SU-DHL-6 (cell line): ENCODE data around the gene CCP110.

Experiments used
- H2AFZ ChIP-seq: fragments of 200-600 bp; sonication (generic); 2 replicates; pipeline ENCODE4 v1.6.1; 2014; ENCODE audit warnings: low read depth, mild to moderate bottlenecking, moderate library complexity, mixed read lengths, antibody characterized with exemption, low read length; ENCODE audit not compliant: severe bottlenecking
- H3F3A ChIP-seq: fragments of 200-600 bp; shearing (Covaris generic); 2 replicates; pipeline ENCODE4 v1.6.0; 2016; ENCODE audit warnings: antibody characterized with exemption, mild to moderate bottlenecking; ENCODE audit not compliant: insufficient read depth
- H3K27ac ChIP-seq: fragments of 200-600 bp; sonication (generic); 2 replicates; pipeline ENCODE4 v1.5.1; 2016; ENCODE audit warnings: low read depth, mild to moderate bottlenecking, low read length, moderate library complexity, mixed read lengths
- H3K27me3 ChIP-seq: fragments of 200-600 bp; sonication (generic), shearing (Covaris generic); 2 replicates; pipeline ENCODE4 v1.6.0; 2014; ENCODE audit warnings: mild to moderate bottlenecking, low read length
- H3K36me3 ChIP-seq: fragments of 200-600 bp; sonication (generic); 2 replicates; pipeline ENCODE4 v1.6.1; 2014; ENCODE audit warnings: mild to moderate bottlenecking, low read length, mixed read lengths
- H3K4me2 ChIP-seq: fragments of 300-600, 200-600 bp; shearing (Covaris generic), sonication (generic); 2 replicates; pipeline ENCODE4 v1.6.0; 2014; ENCODE audit warnings: low read length, low read depth, mild to moderate bottlenecking; ENCODE audit not compliant: poor library complexity, severe bottlenecking
- H3K4me3 ChIP-seq: fragments of 200-600 bp; sonication (generic); 2 replicates; pipeline ENCODE4 v1.5.1; 2014; ENCODE audit warnings: antibody characterized with exemption, low read length, mild to moderate bottlenecking, mixed read lengths; ENCODE audit not compliant: insufficient read depth, poor library complexity, severe bottlenecking
- H3K79me2 ChIP-seq: fragments of 200-600 bp; sonication (generic); 2 replicates; pipeline ENCODE4 v1.6.1; 2014; ENCODE audit warnings: mild to moderate bottlenecking, low read length, moderate library complexity; ENCODE audit not compliant: insufficient read depth
- H3K9ac ChIP-seq: fragments of 200-600 bp; sonication (generic); 2 replicates; pipeline ENCODE4 v1.7.0; 2014; ENCODE audit warnings: mild to moderate bottlenecking, low read length
- H3K9me2 ChIP-seq: fragments of 200-600 bp; sonication (generic); replicated peaks from 2 replicates; pipeline ENCODE4 v1.6.1; 2014; ENCODE audit warnings: low read length; ENCODE audit not compliant: insufficient read depth
- H3K9me3 ChIP-seq: fragments of 200-600 bp; sonication (generic); 2 replicates; pipeline ENCODE4 v1.6.1; 2014; ENCODE audit warnings: low read length, mixed read lengths; ENCODE audit not compliant: insufficient read depth
- H4K20me1 ChIP-seq: fragments of 200-600 bp; sonication (generic); 2 replicates; pipeline ENCODE4 v1.6.1; 2014; ENCODE audit warnings: low read depth, mild to moderate bottlenecking, antibody characterized with exemption, low read length, moderate library complexity, mixed read lengths
- CTCF ChIP-seq: fragments of 200-600 bp; sonication (generic); IDR thresholded peaks from one replicate; pipeline ENCODE4 v1.5.1; 2017; ENCODE audit warnings: antibody characterized with exemption, mild to moderate bottlenecking, low read length, moderate library complexity; ENCODE audit not compliant: insufficient read depth, poor library complexity, severe bottlenecking
- EZH2phosphoT487 ChIP-seq: fragments of 200-600 bp; sonication (generic), shearing (Covaris generic); conservative IDR thresholded peaks from 2 replicates; pipeline ENCODE4 v1.6.1; 2018; ENCODE audit warnings: mild to moderate bottlenecking, antibody characterized with exemption, low read length, moderate library complexity, mixed read lengths

Gene CCP110

DNA sequence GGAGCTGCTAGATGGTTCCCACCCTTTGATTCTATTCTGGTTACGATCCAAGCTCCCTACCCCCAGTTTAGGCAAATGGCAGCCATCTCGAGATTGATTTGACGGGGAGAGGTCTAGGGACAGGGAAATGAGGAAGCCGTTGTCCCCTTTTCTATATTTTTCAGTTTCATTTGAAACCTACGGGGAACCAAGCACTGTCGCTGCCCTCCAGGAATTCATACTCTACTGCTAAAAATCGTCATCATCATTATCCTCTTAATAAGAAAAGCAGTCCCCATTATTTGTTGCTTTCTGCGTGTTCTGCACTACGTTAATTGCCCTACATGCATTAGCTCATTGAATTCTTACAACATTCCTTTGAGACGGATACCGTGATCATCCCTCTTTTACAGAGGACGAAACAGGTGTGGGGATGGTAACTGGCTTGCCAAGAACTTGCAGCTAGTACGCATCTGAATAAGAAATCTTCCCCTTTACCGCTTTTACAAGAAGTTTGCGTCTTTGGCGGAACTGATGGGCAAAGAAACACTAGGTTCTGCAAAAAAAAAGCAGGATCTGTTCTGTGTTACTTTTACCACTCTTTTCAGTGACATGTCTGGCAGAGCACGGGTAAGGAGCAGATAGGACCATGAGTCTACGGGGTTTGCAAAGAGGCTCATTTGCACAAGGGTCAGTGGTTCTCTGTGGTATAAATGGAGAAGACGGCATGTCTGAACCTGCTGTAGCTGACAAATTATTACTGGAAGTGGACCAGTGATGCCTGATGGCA, 1.1 kb downstream of the CCP110 start:
- Histone ChIP-seq H3K4me2 (peak overlapping the region; percentile 88), H4K20me1 (no peaks in the 10 kb centered on the region), H3K36me3 (peaks cover 14% of the 10 kb centered on the region), H2AFZ (peak overlapping the region; percentile 93), H3K79me2 (peaks cover 45% of the 10 kb centered on the region), H3K9ac (peak overlapping the region; percentile 93), H3K9me3 (no peaks in the 10 kb centered on the region), H3K27ac (no peak overlapping the region), H3F3A (peaks cover 10% of the 10 kb centered on the region), H3K9me2 (no peaks in the 10 kb centered on the region), H3K27me3 (no peaks in the 10 kb centered on the region), H3K4me3 (peak overlapping the region; percentile 97)
- TF ChIP-seq EZH2phosphoT487: no peak
- no peak for TF ChIP-seq CTCF

DNA sequence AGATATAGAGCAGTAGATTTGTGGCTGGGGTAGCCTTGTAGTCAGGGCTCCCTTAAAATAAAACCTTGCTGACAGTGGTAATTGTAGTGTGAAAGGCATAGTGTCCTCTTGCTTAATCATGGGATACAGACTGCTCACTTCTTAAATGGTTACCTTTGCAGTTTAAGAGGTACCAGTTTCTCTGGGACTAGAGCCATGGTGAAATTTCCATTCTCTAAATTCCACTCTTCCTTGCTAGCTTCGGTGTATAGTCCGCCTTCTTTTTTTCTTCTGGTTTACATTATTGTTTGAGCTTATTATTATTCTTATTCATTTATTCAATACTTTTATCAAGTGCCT, 1.6 kb downstream of the CCP110 start:
- Histone ChIP-seq H4K20me1 (no peaks in the 10 kb centered on the region), H2AFZ (no peak overlapping the region), H3K36me3 (peaks cover 14% of the 10 kb centered on the region), H3K27ac (no peak overlapping the region), H3K79me2 (peaks cover 39% of the 10 kb centered on the region), H3K9ac (0 out of 2 replicates have a peak overlapping the region, but pooled peaks have one; percentile 93), H3K27me3 (no peaks in the 10 kb centered on the region), H3F3A (peaks cover 10% of the 10 kb centered on the region), H3K4me2 (peak overlapping the region; percentile 88), H3K4me3 (no peak overlapping the region), H3K9me2 (no peaks in the 10 kb centered on the region), H3K9me3 (no peaks in the 10 kb centered on the region)
- TF ChIP-seq CTCF (no peak), EZH2phosphoT487 (no peak)

DNA sequence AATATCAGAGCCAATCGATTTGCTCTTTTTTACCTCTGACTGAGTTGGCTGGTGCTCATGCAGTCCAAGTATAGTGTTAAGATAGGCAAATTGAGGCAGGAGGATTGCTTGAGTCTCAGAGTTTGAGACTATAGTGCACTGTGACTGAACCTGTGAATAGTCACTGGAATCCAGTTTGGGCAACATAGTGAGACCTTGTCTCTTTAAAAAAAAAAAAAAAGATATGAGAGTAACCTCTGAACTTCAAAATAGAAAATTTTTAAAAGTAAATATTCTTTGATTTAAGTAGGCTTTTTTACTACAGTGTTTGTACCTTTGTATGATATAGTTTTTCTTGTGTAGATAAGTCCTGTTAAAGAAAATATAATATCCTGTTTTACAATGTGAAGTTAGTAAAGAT, 3.4 kb downstream of the CCP110 start:
- H3K36me3 ChIP-seq: peaks cover 17% of the 10 kb centered on the region
- no peaks in the 10 kb centered on the region for H3K27me3 ChIP-seq
- peaks cover 25% of the 10 kb centered on the region for H3K79me2 ChIP-seq
- no peaks in the 10 kb centered on the region for H3K9me3 ChIP-seq
- no peaks in the 10 kb centered on the region for H3K9me2 ChIP-seq
- H4K20me1 ChIP-seq: no peaks in the 10 kb centered on the region
- H2AFZ ChIP-seq: no peak overlapping the region
- peak overlapping the region; percentile 88 for H3K4me2 ChIP-seq
- peaks cover 10% of the 10 kb centered on the region for H3F3A ChIP-seq
- H3K27ac ChIP-seq: no peak overlapping the region
- TF ChIP-seq CTCF: no peak
- H3K9ac ChIP-seq: no peak overlapping the region
- no peak overlapping the region for H3K4me3 ChIP-seq
